A673 (cell line): ENCODE data around the gene MAGI1. TPM values are rescaled to one million over a fixed set of nuclear protein-coding genes. Genes with fewer than 3 reads are reported as not detected.

Source experiments
- BruUV-seq: library from RNA; stranded (reverse); fragments of 400-500 nt; replicated peaks from 2 replicates; lab custom pipeline; 2021; lab: Mats Ljungman, UMichigan
- CTCF ChIA-PET: fragments of 300-600 bp; sonication (Branson Sonifier 250); formaldehyde crosslinking; loops from one replicate; lab custom pipeline; 2022; ENCODE audit warnings: antibody characterized with exemption; lab: Charles Lee
- POLR2A ChIA-PET: fragments of 300-600 bp; sonication (Branson Sonifier 250); formaldehyde crosslinking; loops from one replicate; lab custom pipeline; 2022; ENCODE audit warnings: antibody characterized with exemption; ENCODE audit not compliant: low non-redundant PET; lab: Charles Lee
- DNase-seq: peaks from one replicate; pipeline ENCODE4 v3.0.0-alpha.2; 2015; ENCODE audit warnings: low spot score
- H3K27ac ChIP-seq: fragments of 200-600 bp; sonication (generic); 2 replicates; pipeline ENCODE4 v1.5.1; 2016; ENCODE audit warnings: mixed run types, low read depth, mild to moderate bottlenecking, mixed read lengths, antibody characterized with exemption, low read length; ENCODE audit not compliant: poor library complexity, severe bottlenecking
- H3K27me3 ChIP-seq: fragments of 200-600 bp; sonication (generic); replicated peaks from 2 replicates; pipeline ENCODE4 v1.6.1; 2017; ENCODE audit warnings: mixed run types, low read depth, mild to moderate bottlenecking, mixed read lengths, antibody characterized with exemption, low read length; ENCODE audit not compliant: insufficient read depth, poor library complexity
- H3K36me3 ChIP-seq: fragments of 200-600 bp; sonication (generic); 2 replicates; pipeline ENCODE4 v1.6.1; 2016; ENCODE audit warnings: mixed run types, mild to moderate bottlenecking, mixed read lengths, antibody characterized with exemption, low read length; ENCODE audit not compliant: insufficient read depth, poor library complexity, severe bottlenecking
- H3K4me1 ChIP-seq: fragments of 200-600 bp; sonication (generic); 2 replicates; pipeline ENCODE4 v1.6.1; 2017; ENCODE audit warnings: mixed run types, mild to moderate bottlenecking, mixed read lengths, antibody characterized with exemption, low read length; ENCODE audit not compliant: insufficient read depth, poor library complexity, severe bottlenecking
- H3K4me3 ChIP-seq: fragments of 200-600 bp; sonication (generic); 2 replicates; pipeline ENCODE4 v1.5.1; 2016; ENCODE audit warnings: low read depth, mixed run types, mild to moderate bottlenecking, mixed read lengths, low read length; ENCODE audit not compliant: poor library complexity, severe bottlenecking
- H3K9me3 ChIP-seq: fragments of 200-600 bp; sonication (generic); 2 replicates; pipeline ENCODE4 v1.6.1; 2016; ENCODE audit warnings: mixed run types, low read depth, mild to moderate bottlenecking, mixed read lengths, antibody characterized with exemption, low read length; ENCODE audit not compliant: poor library complexity, severe bottlenecking
- EZH2 ChIP-seq: fragments of 200-600 bp; sonication (generic); IDR thresholded peaks from 2 replicates; pipeline ENCODE4 v1.6.1; 2017; ENCODE audit warnings: borderline replicate concordance, low read depth, mild to moderate bottlenecking, mixed read lengths, antibody characterized with exemption, low read length; ENCODE audit not compliant: poor library complexity, severe bottlenecking
- intact Hi-C: fragments of 100-400 bp; cut with micrococcal nuclease; formaldehyde crosslinking; loops from one replicate; pipeline ENCODE4 v1.10.0; 2022; ENCODE audit not compliant: unreplicated experiment
- total RNA-seq: library from RNA; stranded (reverse); gene quantifications from 2 replicates; pipeline ENCODE4 v1.2.3, GENCODE V29; 2021
- TF ChIP-seq, protein P1 (sequence below): fragments of 300-800, 200-600 bp; sonication (generic); conservative IDR thresholded peaks from 2 replicates; pipeline ENCODE4 v1.5.1; 2017; ENCODE audit warnings: low read depth, mild to moderate bottlenecking, antibody characterized with exemption, low read length, moderate library complexity, mixed read lengths

Gene MAGI1
- total RNA-seq, 1 experiment from 2014 or later, result 30.5 TPM

DNA sequence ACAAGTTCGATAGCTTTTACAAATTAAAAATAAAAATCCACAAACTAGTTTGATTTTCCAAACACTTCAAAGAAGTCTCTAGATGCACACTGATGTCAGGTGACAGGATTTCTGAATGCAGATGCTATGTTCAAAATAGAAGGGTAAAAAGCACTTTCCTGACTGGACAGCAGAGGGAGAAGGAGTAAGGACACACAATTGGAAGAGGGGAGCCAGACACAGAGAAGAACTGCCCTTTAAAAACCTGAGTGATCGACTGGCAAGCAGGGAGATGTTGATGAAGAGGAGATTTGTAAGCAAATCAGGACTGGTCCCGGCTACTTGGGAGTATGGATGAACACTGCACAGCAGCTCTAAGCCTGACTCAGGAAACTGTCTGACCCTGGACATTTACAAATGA, 612.8 kb downstream of the MAGI1 start:
- Histone ChIP-seq H3K4me3 (no peak overlapping the region), H3K36me3 (no peaks in the 10 kb centered on the region), H3K27me3 (no peaks in the 10 kb centered on the region), H3K27ac (no peak overlapping the region), H3K9me3 (no peaks in the 10 kb centered on the region), H3K4me1 (no peaks in the 10 kb centered on the region)
- BruUV-seq, result no TSS peak
- ChIA-PET CTCF (no interaction called here), POLR2A (no interaction called here)
- TF ChIP-seq, protein P1, sequence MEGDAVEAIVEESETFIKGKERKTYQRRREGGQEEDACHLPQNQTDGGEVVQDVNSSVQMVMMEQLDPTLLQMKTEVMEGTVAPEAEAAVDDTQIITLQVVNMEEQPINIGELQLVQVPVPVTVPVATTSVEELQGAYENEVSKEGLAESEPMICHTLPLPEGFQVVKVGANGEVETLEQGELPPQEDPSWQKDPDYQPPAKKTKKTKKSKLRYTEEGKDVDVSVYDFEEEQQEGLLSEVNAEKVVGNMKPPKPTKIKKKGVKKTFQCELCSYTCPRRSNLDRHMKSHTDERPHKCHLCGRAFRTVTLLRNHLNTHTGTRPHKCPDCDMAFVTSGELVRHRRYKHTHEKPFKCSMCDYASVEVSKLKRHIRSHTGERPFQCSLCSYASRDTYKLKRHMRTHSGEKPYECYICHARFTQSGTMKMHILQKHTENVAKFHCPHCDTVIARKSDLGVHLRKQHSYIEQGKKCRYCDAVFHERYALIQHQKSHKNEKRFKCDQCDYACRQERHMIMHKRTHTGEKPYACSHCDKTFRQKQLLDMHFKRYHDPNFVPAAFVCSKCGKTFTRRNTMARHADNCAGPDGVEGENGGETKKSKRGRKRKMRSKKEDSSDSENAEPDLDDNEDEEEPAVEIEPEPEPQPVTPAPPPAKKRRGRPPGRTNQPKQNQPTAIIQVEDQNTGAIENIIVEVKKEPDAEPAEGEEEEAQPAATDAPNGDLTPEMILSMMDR, result 0 out of 2 replicates have a peak, but pooled peaks have one; percentile 23
- no peak for TF ChIP-seq EZH2
- peak; percentile 8 for DNase-seq
- intact Hi-C loops, result no loop called here

DNA sequence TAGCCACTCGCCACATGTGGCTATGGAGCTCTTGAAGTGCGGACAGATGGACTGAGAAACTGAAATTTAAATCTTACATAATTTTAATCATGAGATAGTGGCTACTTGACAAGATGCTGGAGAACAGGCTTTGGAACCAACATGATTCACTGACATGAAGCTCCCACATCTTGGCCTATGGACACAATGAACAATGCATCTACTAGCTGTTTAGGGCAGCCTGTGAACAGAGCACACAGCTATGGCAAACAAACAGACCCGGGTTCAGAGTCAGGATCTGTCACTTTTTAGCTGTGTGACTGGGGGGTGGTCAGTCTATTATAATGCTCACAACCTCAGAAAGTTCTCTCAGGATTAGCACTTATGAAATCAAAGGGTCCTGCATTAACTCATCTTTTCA, 616.6 kb downstream of the MAGI1 start:
- CTCF ChIA-PET, result no interaction called here

GRCh38 chr3:65419233-65419632, 619.5 kb downstream of the MAGI1 start:
- no TSS peak for BruUV-seq
- DNase-seq, result no peak
- H3K27ac ChIP-seq, result no peak overlapping the region
- no peak overlapping the region for H3K4me3 ChIP-seq
- no peaks in the 10 kb centered on the region for H3K9me3 ChIP-seq
- H3K36me3 ChIP-seq, result no peaks in the 10 kb centered on the region
- no peaks in the 10 kb centered on the region for H3K4me1 ChIP-seq
- POLR2A ChIA-PET, result no interaction called here
- TF ChIP-seq EZH2, result no peak
- TF ChIP-seq, protein P1, result no peak
- no peaks in the 10 kb centered on the region for H3K27me3 ChIP-seq
- intact Hi-C loops, result no loop called here
- CTCF ChIA-PET, result no interaction called here

More for the DNA sequence above, 616.6 kb downstream of the MAGI1 start:
- Histone ChIP-seq H3K4me3 (no peak overlapping the region), H3K36me3 (no peaks in the 10 kb centered on the region), H3K27ac (no peak overlapping the region), H3K9me3 (no peaks in the 10 kb centered on the region), H3K4me1 (no peaks in the 10 kb centered on the region), H3K27me3 (no peaks in the 10 kb centered on the region)
- TF ChIP-seq EZH2, result no peak
- TF ChIP-seq, protein P1, result no peak
- no peak for DNase-seq
- BruUV-seq, result no TSS peak
- intact Hi-C loops, result no loop called here
- POLR2A ChIA-PET, result no interaction called here
